ENCODE results near the gene COLGALT1. TPM values are rescaled to one million over a fixed set of nuclear protein-coding genes. Genes with fewer than 3 reads are reported as not detected.
"Not testable (repeated sequence)": the region's sequence is repeated elsewhere in the genome, so short reads cannot be mapped to it uniquely, and the experiment has no call there.

COLGALT1 gene
- total and polyA plus RNA-seq, 2 experiments from 2014 or later, result 18.2 to 63.4 TPM

DNA sequence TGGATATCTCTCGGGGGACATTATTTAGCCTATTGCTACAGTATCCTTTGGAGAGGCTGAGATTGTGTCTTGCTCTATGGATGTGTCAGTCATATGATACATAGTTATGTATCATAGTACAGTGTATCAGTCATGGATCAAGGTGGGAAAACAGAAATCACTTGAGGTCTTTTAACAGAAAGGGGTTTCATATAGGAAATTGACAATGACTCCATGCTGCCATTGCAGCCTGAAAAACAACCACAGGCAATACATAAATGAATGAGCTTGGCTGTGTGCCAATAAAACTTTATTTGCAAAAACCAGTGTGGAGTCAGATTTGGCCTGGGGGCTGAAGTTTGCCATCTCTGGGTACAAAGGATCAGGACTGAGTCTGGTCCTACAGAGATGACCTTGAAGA is 35.4 kb downstream of the COLGALT1 start (continued):
- TF ChIP-seq ZNF331 (CRISPR knock-in tag; IDR thresholded peaks at IDR 0.05; ENCODE audit: low read depth) (no peak), STAT1 (IDR thresholded peaks at IDR 0.05; ENCODE audit: unreplicated experiment) (no peak), POLR2AphosphoS5 (IDR thresholded peaks at IDR 0.05; ENCODE audit: low read depth) (no peak), JUNB (IDR thresholded peaks at IDR 0.05; ENCODE audit: unreplicated experiment) (no peak), NANOG (IDR thresholded peaks at IDR 0.05; ENCODE audit: borderline replicate concordance) (no peak)
- TF ChIP-seq, protein P1, sequence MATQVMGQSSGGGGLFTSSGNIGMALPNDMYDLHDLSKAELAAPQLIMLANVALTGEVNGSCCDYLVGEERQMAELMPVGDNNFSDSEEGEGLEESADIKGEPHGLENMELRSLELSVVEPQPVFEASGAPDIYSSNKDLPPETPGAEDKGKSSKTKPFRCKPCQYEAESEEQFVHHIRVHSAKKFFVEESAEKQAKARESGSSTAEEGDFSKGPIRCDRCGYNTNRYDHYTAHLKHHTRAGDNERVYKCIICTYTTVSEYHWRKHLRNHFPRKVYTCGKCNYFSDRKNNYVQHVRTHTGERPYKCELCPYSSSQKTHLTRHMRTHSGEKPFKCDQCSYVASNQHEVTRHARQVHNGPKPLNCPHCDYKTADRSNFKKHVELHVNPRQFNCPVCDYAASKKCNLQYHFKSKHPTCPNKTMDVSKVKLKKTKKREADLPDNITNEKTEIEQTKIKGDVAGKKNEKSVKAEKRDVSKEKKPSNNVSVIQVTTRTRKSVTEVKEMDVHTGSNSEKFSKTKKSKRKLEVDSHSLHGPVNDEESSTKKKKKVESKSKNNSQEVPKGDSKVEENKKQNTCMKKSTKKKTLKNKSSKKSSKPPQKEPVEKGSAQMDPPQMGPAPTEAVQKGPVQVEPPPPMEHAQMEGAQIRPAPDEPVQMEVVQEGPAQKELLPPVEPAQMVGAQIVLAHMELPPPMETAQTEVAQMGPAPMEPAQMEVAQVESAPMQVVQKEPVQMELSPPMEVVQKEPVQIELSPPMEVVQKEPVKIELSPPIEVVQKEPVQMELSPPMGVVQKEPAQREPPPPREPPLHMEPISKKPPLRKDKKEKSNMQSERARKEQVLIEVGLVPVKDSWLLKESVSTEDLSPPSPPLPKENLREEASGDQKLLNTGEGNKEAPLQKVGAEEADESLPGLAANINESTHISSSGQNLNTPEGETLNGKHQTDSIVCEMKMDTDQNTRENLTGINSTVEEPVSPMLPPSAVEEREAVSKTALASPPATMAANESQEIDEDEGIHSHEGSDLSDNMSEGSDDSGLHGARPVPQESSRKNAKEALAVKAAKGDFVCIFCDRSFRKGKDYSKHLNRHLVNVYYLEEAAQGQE (IDR thresholded peaks at IDR 0.05; ENCODE audit: unreplicated experiment), result no peak

- H4K20me1 ChIP-seq (replicated peaks; ENCODE audit: insufficient read depth); H3K27me3 ChIP-seq (ENCODE audit: insufficient read depth); H3K4me2 ChIP-seq; H3K4me1 ChIP-seq (ENCODE audit: insufficient read depth); H3K27ac ChIP-seq (ENCODE audit: low read depth); H3K4me3 ChIP-seq; H3K27me3 Mint-ChIP-seq (ENCODE audit: insufficient read depth, low read depth, poor library complexity); H3K9me3 Mint-ChIP-seq; DNase-seq (ENCODE audit: low spot score); H3K27ac Mint-ChIP-seq; H3K79me2 ChIP-seq (replicated peaks; ENCODE audit: insufficient read depth); H3K36me3 ChIP-seq (ENCODE audit: insufficient read depth); H2AFZ ChIP-seq; ATAC-seq; H3K36me3 Mint-ChIP-seq (ENCODE audit: low read depth); H3K9me2 ChIP-seq (ENCODE audit: insufficient read depth); H3F3A ChIP-seq (replicated peaks; ENCODE audit: low read depth); H3K4me3 Mint-ChIP-seq; H3K4me1 Mint-ChIP-seq: not testable (repeated sequence)
These were observed 38.8 kb downstream of the COLGALT1 start for GRCh38 chr19:17594296-17594695.

GRCh38 chr19:17598063-17598462 is 42.6 kb downstream of the COLGALT1 start:
- DNase-seq (ENCODE audit: low spot score) (peak; percentile 61), ATAC-seq (peak; percentile 72)
- not testable (repeated sequence) for H3K4me3 Mint-ChIP-seq; H3K36me3 Mint-ChIP-seq (ENCODE audit: low read depth); H3K79me2 ChIP-seq (replicated peaks; ENCODE audit: insufficient read depth); H3K9me2 ChIP-seq (ENCODE audit: insufficient read depth); H3K27ac ChIP-seq (ENCODE audit: low read depth); H4K20me1 ChIP-seq (replicated peaks; ENCODE audit: insufficient read depth); H2AFZ ChIP-seq; H3K36me3 ChIP-seq (ENCODE audit: insufficient read depth); H3K9me3 Mint-ChIP-seq; H3K4me2 ChIP-seq; H3K27me3 ChIP-seq (ENCODE audit: insufficient read depth); H3F3A ChIP-seq (replicated peaks; ENCODE audit: low read depth); H3K4me3 ChIP-seq
- H3K4me1 ChIP-seq (ENCODE audit: insufficient read depth), result peaks cover 20% of the 10 kb centered on the region; the same call in 1 of the 2 replicates
- Mint-ChIP-seq H3K4me1 (peaks cover 14% of the 10 kb centered on the region), H3K27ac (peak overlapping the region; percentile 19; the same call in 1 of the 2 replicates), H3K27me3 (ENCODE audit: insufficient read depth, low read depth, poor library complexity) (peaks cover 21% of the 10 kb centered on the region)
